K562 (cell line): ENCODE measurements around the gene ERRFI1. TPM values are rescaled to one million over a fixed set of nuclear protein-coding genes. Genes with fewer than 3 reads are reported as not detected.

ENCODE experiments used
- ATAC-seq: fragments of 200-7000 bp; cut with Tn5 transposase; 3 replicates; pipeline ENCODE4 v1.9.1; 2020; ENCODE audit warnings: moderate library complexity
- BruUV-seq: library from RNA; stranded (reverse); fragments of 400-500 nt; replicated peaks from 2 replicates; lab custom pipeline; 2021; lab: Mats Ljungman, UMichigan
- CTCF ChIA-PET: fragments of 300-600 bp; formaldehyde crosslinking; extraction: SDS; loops from one replicate; lab custom pipeline; 2021; ENCODE audit warnings: low intra/inter-chr PET ratio; lab: Yijun Ruan, JAX
- POLR2A ChIA-PET: fragments of 300-600, 350-650 bp; sonication (Branson Sonifier 250); formaldehyde crosslinking; extraction: SDS; loops from one replicate; lab custom pipeline; 2021; ENCODE audit warnings: antibody characterized with exemption, inconsistent platforms; lab: Yijun Ruan, JAX
- DNase-seq, 4 experiments: peaks; one replicate each; pipeline versions ENCODE4 v3.0.0 to v3.0.0-alpha.2; 2011 to 2018; ENCODE audit warnings: low spot score in 3 of 4, mixed read lengths in 3 of 4; ENCODE audit errors: extremely low read depth in 1 of 4
- FAIRE-seq: peaks from 2 replicates; lab custom pipeline; 2011; peaks lifted over from hg19 to GRCh38; lab: Jason Lieb, UNC
- H2AFZ ChIP-seq: 2 replicates; pipeline ENCODE4 v1.6.0; 2011; ENCODE audit warnings: low read depth, low read length, control low read depth, inconsistent platforms
- H3K27ac ChIP-seq: fragments of 200-600 bp; 3 replicates; pipeline ENCODE4 v1.8.0; 2011; ENCODE audit warnings: low read depth, mild to moderate bottlenecking, control low read depth, inconsistent platforms, low read length, moderate library complexity, mixed read lengths; ENCODE audit errors: extremely low read depth
- H3K27me3 ChIP-seq, 2 experiments: fragments of 300-600 bp in 1 of 2; 2 replicates in 1 of 2; 3 replicates in 1 of 2; pipeline versions ENCODE4 v1.6.0 to v1.8.0; 2011; ENCODE audit warnings: inconsistent platforms in 2 of 2, low read length in 2 of 2, mild to moderate bottlenecking in 1 of 2, mixed read lengths in 1 of 2, moderate library complexity in 1 of 2; ENCODE audit not compliant: control insufficient read depth in 2 of 2, insufficient read depth in 2 of 2
- H3K36me3 ChIP-seq: fragments of 300-600 bp; 3 replicates; pipeline ENCODE4 v1.8.0; 2011; ENCODE audit warnings: mild to moderate bottlenecking, low read length, inconsistent platforms; ENCODE audit not compliant: control insufficient read depth, insufficient read depth
- H3K4me1 ChIP-seq, 2 experiments: fragments of 200-600 bp in 1 of 2; replicated peaks in 1 of 2; 2 replicates in 1 of 2; 3 replicates in 1 of 2; pipeline versions ENCODE4 v1.5.1 to v1.8.0; 2011; ENCODE audit warnings: inconsistent platforms in 2 of 2, low read length in 2 of 2, mild to moderate bottlenecking in 1 of 2, mixed read lengths in 1 of 2, moderate library complexity in 1 of 2; ENCODE audit not compliant: control insufficient read depth in 2 of 2, insufficient read depth in 2 of 2
- H3K4me2 ChIP-seq: 2 replicates; pipeline ENCODE4 v1.6.1; 2011; ENCODE audit warnings: low read length, control low read depth, inconsistent platforms, mixed read lengths; ENCODE audit not compliant: insufficient read depth
- H3K4me3 ChIP-seq: fragments of 200-600 bp; sonication (generic), shearing (Covaris generic); 2 replicates; pipeline ENCODE4 v1.5.1; 2016; ENCODE audit warnings: control low read depth, inconsistent platforms
- H3K79me2 ChIP-seq: fragments of 200-600 bp; 3 replicates; pipeline ENCODE4 v1.8.0; 2011; ENCODE audit warnings: low read length, inconsistent platforms; ENCODE audit not compliant: control insufficient read depth, insufficient read depth
- H3K9ac ChIP-seq, 2 experiments: 2 replicates each; pipeline versions ENCODE4 v1.6.0 to v1.6.1; 2011; ENCODE audit warnings: low read depth in 2 of 2, low read length in 2 of 2, control low read depth in 1 of 2, inconsistent platforms in 1 of 2, mild to moderate bottlenecking in 1 of 2, mixed read lengths in 1 of 2; ENCODE audit not compliant: insufficient read depth in 1 of 2
- H3K9me1 ChIP-seq: one replicate; pipeline ENCODE4 v1.6.0; 2011; ENCODE audit warnings: inconsistent platforms, mild to moderate bottlenecking, low read length, moderate library complexity; ENCODE audit not compliant: control insufficient read depth, insufficient read depth
- H3K9me3 ChIP-seq: replicated peaks from 2 replicates; pipeline ENCODE4 v1.5.1; 2011; ENCODE audit warnings: low read depth, low read length, inconsistent platforms; ENCODE audit not compliant: control insufficient read depth, insufficient read depth
- H4K20me1 ChIP-seq: replicated peaks from 2 replicates; pipeline ENCODE4 v1.6.1; 2011; ENCODE audit warnings: low read length, inconsistent platforms, mixed read lengths; ENCODE audit not compliant: control insufficient read depth, insufficient read depth
- ARNT ChIP-seq, 2 experiments: fragments of 450-650 bp; IDR thresholded peaks; 2 replicates each; pipeline ENCODE4 v1.6.1; 2016; ENCODE audit warnings: mild to moderate bottlenecking in 1 of 2
- GATAD2A ChIP-seq: fragments of 450-650 bp; IDR thresholded peaks from 2 replicates; pipeline ENCODE4 v1.6.1; 2017
- HNRNPUL1 ChIP-seq: fragments of 200-400 bp; formaldehyde crosslinking; IDR thresholded peaks from 2 replicates; pipeline ENCODE4 v1.6.1; 2017; ENCODE audit warnings: low read length
- PTBP1 ChIP-seq: fragments of 200-400 bp; formaldehyde crosslinking; IDR thresholded peaks from 2 replicates; pipeline ENCODE4 v1.6.1; 2017; ENCODE audit warnings: low read depth, low read length
- RFX5 ChIP-seq: IDR thresholded peaks from 2 replicates; pipeline ENCODE4 v1.6.1; 2011; ENCODE audit warnings: low read depth, mild to moderate bottlenecking, improper control_type of control experiment, low read length
- SRSF1 ChIP-seq: fragments of 200-400 bp; formaldehyde crosslinking; IDR thresholded peaks from 2 replicates; pipeline ENCODE4 v1.6.1; 2017; ENCODE audit warnings: mild to moderate bottlenecking, low read depth, low read length, moderate library complexity
- WGBS: fragments of 100-300 bp; shearing (Covaris generic); methylation state at CpG from one replicate; pipeline ENCODE4 v1.1.6; 2016; ENCODE audit warnings: low coverage, mixed read lengths; ENCODE audit not compliant: insufficient coverage; ENCODE audit errors: missing lambda C conversion rate; 5-methylcytosine and 5-hydroxymethylcytosine counted together
- in situ Hi-C: fragments of 300-500 bp; cut with MboI; formaldehyde crosslinking; loops from 4 replicates; pipeline ENCODE4 v1.15.0; 2018; ENCODE audit warnings: inconsistent platforms, mixed read lengths
- intact Hi-C: fragments of 100-400 bp; cut with micrococcal nuclease; formaldehyde crosslinking; loops from 2 replicates; pipeline ENCODE4 v1.14.2; 2022
- polyA plus RNA-seq, 8 experiments: library from polyadenylated mRNA; depleted of rRNA in 4 of 8; stranded (reverse) in 5 of 8; unstranded in 3 of 8; fragments of >200 nt; fragmentation: Nextera tagmentation in 2 of 8; fragmentation: Illumina TruSeq in 1 of 8; extraction: Ambion mirVana in 2 of 8; extraction: Trizol in 1 of 8; gene quantifications; 2 replicates each; pipeline versions ENCODE4 v1.2.1 to v1.2.3, GENCODE V29; 2011 to 2014; ENCODE audit warnings: inconsistent platforms in 1 of 8, missing spikeins in 1 of 8
- total RNA-seq, 7 experiments: library from RNA; depleted of rRNA in 6 of 7; stranded (reverse); fragments of >200 nt in 6 of 7; fragmentation: Illumina TruSeq in 2 of 7; extraction: Trizol in 2 of 7; gene quantifications; 2 replicates each; pipeline versions ENCODE4 v1.2.1 to v1.2.3, GENCODE V29; 2011 to 2021; ENCODE audit warnings: low replicate concordance in 1 of 7
- TF ChIP-seq, protein P1 (sequence below): fragments of 450-650 bp; conservative IDR thresholded peaks from 2 replicates; pipeline ENCODE4 v1.6.1; 2016; ENCODE audit warnings: missing genetic modification characterization, low read depth, mild to moderate bottlenecking, control low read depth, missing compliant biosample characterization
- TF ChIP-seq, protein P2 (sequence below): sonication (generic); formaldehyde crosslinking; IDR thresholded peaks from 2 replicates; pipeline ENCODE4 v1.8.0; 2022; ENCODE audit warnings: mild to moderate bottlenecking, missing genetic modification reagents
- TF ChIP-seq, protein P3 (sequence below): fragments of 250-450 bp; sonication (Bioruptor Pico); IDR thresholded peaks from 2 replicates; pipeline ENCODE4 v1.8.0; 2022; ENCODE audit warnings: inconsistent platforms
- TF ChIP-seq, protein P4 (sequence below): fragments of 450-650 bp; IDR thresholded peaks from 2 replicates; pipeline ENCODE4 v1.7.1; 2018; ENCODE audit warnings: mild to moderate bottlenecking, low read depth; ENCODE audit not compliant: partially characterized antibody

Gene ERRFI1
- total and polyA plus RNA-seq, 9 of the 15 experiments (the other 6 are each of a cell fraction or from before 2014, with no cell fraction given), result 0.67 to 4.4 (median 1.1) TPM

DNA sequence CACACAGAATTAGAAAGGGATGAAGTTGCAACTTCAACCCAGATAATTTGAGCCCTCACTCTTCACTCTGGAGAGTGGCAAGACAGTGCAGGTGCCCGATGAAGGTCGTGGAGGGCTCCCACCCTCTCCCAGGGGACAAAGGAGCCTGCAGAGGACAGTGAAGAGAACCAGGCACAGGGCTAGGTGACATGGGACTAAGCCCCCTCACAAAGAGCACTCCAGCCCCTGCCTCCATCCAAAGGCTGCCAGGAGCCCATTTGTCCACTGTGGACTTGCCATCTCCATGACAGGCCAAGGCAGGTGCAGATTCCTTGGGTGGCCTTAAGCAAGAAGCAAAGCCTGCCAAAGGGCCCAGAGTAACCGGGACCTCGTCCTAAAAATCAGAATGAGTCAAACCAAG, 15.1 kb downstream of the ERRFI1 start:
- no peak for FAIRE-seq

More for the DNA sequence above, 15.1 kb downstream of the ERRFI1 start:
- ATAC-seq, result no peak
- no peak overlapping the region for H3K9ac ChIP-seq
- BruUV-seq, result no TSS peak
- no peaks in the 10 kb centered on the region for H3K9me1 ChIP-seq
- WGBS, result 23% methylated on average over 4 of the region's 4 CpGs
- no peaks in the 10 kb centered on the region for H3K9me3 ChIP-seq
- no peaks in the 10 kb centered on the region for H3K79me2 ChIP-seq
- DNase-seq, result no peak
- TF ChIP-seq SRSF1 (no peak), GATAD2A (no peak), HNRNPUL1 (no peak), PTBP1 (no peak), ARNT (IDR thresholded peaks at IDR 0.05) (no peak), RFX5 (no peak)
- TF ChIP-seq, protein P1, sequence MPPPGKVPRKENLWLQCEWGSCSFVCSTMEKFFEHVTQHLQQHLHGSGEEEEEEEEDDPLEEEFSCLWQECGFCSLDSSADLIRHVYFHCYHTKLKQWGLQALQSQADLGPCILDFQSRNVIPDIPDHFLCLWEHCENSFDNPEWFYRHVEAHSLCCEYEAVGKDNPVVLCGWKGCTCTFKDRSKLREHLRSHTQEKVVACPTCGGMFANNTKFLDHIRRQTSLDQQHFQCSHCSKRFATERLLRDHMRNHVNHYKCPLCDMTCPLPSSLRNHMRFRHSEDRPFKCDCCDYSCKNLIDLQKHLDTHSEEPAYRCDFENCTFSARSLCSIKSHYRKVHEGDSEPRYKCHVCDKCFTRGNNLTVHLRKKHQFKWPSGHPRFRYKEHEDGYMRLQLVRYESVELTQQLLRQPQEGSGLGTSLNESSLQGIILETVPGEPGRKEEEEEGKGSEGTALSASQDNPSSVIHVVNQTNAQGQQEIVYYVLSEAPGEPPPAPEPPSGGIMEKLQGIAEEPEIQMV (tag), result no peak
- TF ChIP-seq, protein P2, sequence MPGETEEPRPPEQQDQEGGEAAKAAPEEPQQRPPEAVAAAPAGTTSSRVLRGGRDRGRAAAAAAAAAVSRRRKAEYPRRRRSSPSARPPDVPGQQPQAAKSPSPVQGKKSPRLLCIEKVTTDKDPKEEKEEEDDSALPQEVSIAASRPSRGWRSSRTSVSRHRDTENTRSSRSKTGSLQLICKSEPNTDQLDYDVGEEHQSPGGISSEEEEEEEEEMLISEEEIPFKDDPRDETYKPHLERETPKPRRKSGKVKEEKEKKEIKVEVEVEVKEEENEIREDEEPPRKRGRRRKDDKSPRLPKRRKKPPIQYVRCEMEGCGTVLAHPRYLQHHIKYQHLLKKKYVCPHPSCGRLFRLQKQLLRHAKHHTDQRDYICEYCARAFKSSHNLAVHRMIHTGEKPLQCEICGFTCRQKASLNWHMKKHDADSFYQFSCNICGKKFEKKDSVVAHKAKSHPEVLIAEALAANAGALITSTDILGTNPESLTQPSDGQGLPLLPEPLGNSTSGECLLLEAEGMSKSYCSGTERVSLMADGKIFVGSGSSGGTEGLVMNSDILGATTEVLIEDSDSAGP (CRISPR knock-in tag), result no peak
- TF ChIP-seq, protein P3, sequence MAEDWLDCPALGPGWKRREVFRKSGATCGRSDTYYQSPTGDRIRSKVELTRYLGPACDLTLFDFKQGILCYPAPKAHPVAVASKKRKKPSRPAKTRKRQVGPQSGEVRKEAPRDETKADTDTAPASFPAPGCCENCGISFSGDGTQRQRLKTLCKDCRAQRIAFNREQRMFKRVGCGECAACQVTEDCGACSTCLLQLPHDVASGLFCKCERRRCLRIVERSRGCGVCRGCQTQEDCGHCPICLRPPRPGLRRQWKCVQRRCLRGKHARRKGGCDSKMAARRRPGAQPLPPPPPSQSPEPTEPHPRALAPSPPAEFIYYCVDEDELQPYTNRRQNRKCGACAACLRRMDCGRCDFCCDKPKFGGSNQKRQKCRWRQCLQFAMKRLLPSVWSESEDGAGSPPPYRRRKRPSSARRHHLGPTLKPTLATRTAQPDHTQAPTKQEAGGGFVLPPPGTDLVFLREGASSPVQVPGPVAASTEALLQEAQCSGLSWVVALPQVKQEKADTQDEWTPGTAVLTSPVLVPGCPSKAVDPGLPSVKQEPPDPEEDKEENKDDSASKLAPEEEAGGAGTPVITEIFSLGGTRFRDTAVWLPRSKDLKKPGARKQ (CRISPR knock-in tag), result no peak
- TF ChIP-seq, protein P4, sequence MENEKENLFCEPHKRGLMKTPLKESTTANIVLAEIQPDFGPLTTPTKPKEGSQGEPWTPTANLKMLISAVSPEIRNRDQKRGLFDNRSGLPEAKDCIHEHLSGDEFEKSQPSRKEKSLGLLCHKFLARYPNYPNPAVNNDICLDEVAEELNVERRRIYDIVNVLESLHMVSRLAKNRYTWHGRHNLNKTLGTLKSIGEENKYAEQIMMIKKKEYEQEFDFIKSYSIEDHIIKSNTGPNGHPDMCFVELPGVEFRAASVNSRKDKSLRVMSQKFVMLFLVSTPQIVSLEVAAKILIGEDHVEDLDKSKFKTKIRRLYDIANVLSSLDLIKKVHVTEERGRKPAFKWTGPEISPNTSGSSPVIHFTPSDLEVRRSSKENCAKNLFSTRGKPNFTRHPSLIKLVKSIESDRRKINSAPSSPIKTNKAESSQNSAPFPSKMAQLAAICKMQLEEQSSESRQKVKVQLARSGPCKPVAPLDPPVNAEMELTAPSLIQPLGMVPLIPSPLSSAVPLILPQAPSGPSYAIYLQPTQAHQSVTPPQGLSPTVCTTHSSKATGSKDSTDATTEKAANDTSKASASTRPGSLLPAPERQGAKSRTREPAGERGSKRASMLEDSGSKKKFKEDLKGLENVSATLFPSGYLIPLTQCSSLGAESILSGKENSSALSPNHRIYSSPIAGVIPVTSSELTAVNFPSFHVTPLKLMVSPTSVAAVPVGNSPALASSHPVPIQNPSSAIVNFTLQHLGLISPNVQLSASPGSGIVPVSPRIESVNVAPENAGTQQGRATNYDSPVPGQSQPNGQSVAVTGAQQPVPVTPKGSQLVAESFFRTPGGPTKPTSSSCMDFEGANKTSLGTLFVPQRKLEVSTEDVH, result no peak
- no peaks in the 10 kb centered on the region for H3K27me3 ChIP-seq
- H3K4me3 ChIP-seq, result no peak overlapping the region
- in situ Hi-C loops (loop anchor here (5.0 to 10.0 kb wide), 2 partner anchors 34 to 346 kb away; no protein-coding TSS in a partner anchor), intact Hi-C loops (no loop called here)
- H3K4me2 ChIP-seq, result no peak overlapping the region
- H3K36me3 ChIP-seq, result no peaks in the 10 kb centered on the region
- ChIA-PET CTCF (interaction anchor here (0.6 kb wide), 1 partner anchor 340 kb away, joined by 3 read pairs; no protein-coding TSS in a partner anchor), POLR2A (no interaction called here)
- peaks cover 2 to 14% of the 10 kb centered on the region in 2 experiments; a peak in 4 of 5 replicates for H3K4me1 ChIP-seq
- no peak overlapping the region for H2AFZ ChIP-seq
- no peaks in the 10 kb centered on the region; the same call in 1 of the 2 replicates for H4K20me1 ChIP-seq
- H3K27ac ChIP-seq, result no peak overlapping the region
